IMR-90 (cell line): Measurements from ENCODE around the gene MYH16. TPM values are rescaled to one million over a fixed set of nuclear protein-coding genes. Genes with fewer than 3 reads are reported as not detected.
A peak's percentile ranks its signal among the peaks of the same experiment; 100 is the strongest.

Experiments
- ATAC-seq: fragments of 200-7000 bp; cut with Tn5 transposase; 2 replicates; pipeline ENCODE4 v1.9.1; 2020; ENCODE audit warnings: low read depth, mild to moderate bottlenecking, moderate library complexity
- BruUV-seq: library from RNA; stranded (reverse); fragments of 400-500 nt; replicated peaks from 2 replicates; lab custom pipeline; 2021; lab: Mats Ljungman, UMichigan
- CTCF ChIA-PET: fragments of 300-600 bp; formaldehyde crosslinking; extraction: SDS; loops from one replicate; lab custom pipeline; 2021; ENCODE audit warnings: antibody characterized with exemption; lab: Yijun Ruan, JAX
- POLR2A ChIA-PET: fragments of 300-600 bp; sonication (Branson Sonifier 250); formaldehyde crosslinking; loops from one replicate; lab custom pipeline; 2022; ENCODE audit warnings: antibody characterized with exemption; ENCODE audit not compliant: unreplicated experiment; lab: Charles Lee
- DNase-seq: peaks from one replicate; pipeline ENCODE4 v3.0.0; 2013
- H2AFZ ChIP-seq: replicated peaks from 2 replicates; pipeline ENCODE3; 2013; ENCODE audit warnings: low read length, mild to moderate bottlenecking; ENCODE audit not compliant: poor library complexity
- H2AK5ac ChIP-seq: 2 replicates; pipeline ENCODE4 v1.6.1; 2013; ENCODE audit warnings: low read depth, low read length, inconsistent platforms
- H2AK9ac ChIP-seq: replicated peaks from 2 replicates; pipeline ENCODE3; 2013; ENCODE audit warnings: mild to moderate bottlenecking, low read depth, low read length, moderate library complexity; ENCODE audit not compliant: poor library complexity
- H2BK120ac ChIP-seq: 2 replicates; pipeline ENCODE4 v1.6.1; 2013; ENCODE audit warnings: low read depth, low read length, inconsistent platforms
- H2BK15ac ChIP-seq: 3 replicates; pipeline ENCODE4 v1.6.1; 2013; ENCODE audit warnings: low read depth, low read length, inconsistent platforms
- H2BK20ac ChIP-seq: 2 replicates; pipeline ENCODE4 v1.6.1; 2013; ENCODE audit warnings: low read depth, mild to moderate bottlenecking, inconsistent platforms, low read length, moderate library complexity
- H2BK5ac ChIP-seq: 2 replicates; pipeline ENCODE4 v1.6.1; 2013; ENCODE audit warnings: mild to moderate bottlenecking, low read depth, low read length, inconsistent platforms; ENCODE audit not compliant: poor library complexity, severe bottlenecking
- H3K14ac ChIP-seq: replicated peaks from 2 replicates; pipeline ENCODE4 v1.6.1; 2013; ENCODE audit warnings: low read depth, low read length, inconsistent platforms
- H3K18ac ChIP-seq: 2 replicates; pipeline ENCODE4 v1.6.1; 2013; ENCODE audit warnings: low read depth, low read length, control low read depth
- H3K23ac ChIP-seq: 2 replicates; pipeline ENCODE4 v1.6.1; 2013; ENCODE audit warnings: low read depth, low read length, inconsistent platforms
- H3K27ac ChIP-seq: 2 replicates; pipeline ENCODE4 v1.5.1; 2013; ENCODE audit warnings: mild to moderate bottlenecking, control low read depth, low read length; ENCODE audit not compliant: insufficient read depth
- H3K27me3 ChIP-seq: 2 replicates; pipeline ENCODE4 v1.6.1; 2013; ENCODE audit warnings: low read length; ENCODE audit not compliant: control insufficient read depth, insufficient read depth
- H3K36me3 ChIP-seq: 2 replicates; pipeline ENCODE4 v1.6.1; 2013; ENCODE audit warnings: low read length, mixed read lengths; ENCODE audit not compliant: control insufficient read depth, insufficient read depth
- H3K4ac ChIP-seq: 2 replicates; pipeline ENCODE4 v1.6.1; 2013; ENCODE audit warnings: low read depth, low read length, inconsistent platforms
- H3K4me1 ChIP-seq: 2 replicates; pipeline ENCODE4 v1.6.1; 2013; ENCODE audit warnings: low read length, mixed read lengths; ENCODE audit not compliant: control insufficient read depth, insufficient read depth
- H3K4me2 ChIP-seq: 2 replicates; pipeline ENCODE4 v1.6.1; 2013; ENCODE audit warnings: low read depth, mild to moderate bottlenecking, control low read depth, low read length, moderate library complexity
- H3K4me3 ChIP-seq: 2 replicates; pipeline ENCODE4 v1.5.1; 2013; ENCODE audit warnings: low read depth, mild to moderate bottlenecking, control low read depth, low read length, moderate library complexity; ENCODE audit not compliant: insufficient read depth
- H3K56ac ChIP-seq: 2 replicates; pipeline ENCODE4 v1.6.1; 2013; ENCODE audit warnings: low read length, inconsistent platforms; ENCODE audit not compliant: insufficient read depth; ENCODE audit errors: extremely low read depth
- H3K79me1 ChIP-seq, 2 experiments: 2 replicates each; pipeline ENCODE4 v1.6.1; 2013; ENCODE audit warnings: low read length in 2 of 2, inconsistent platforms in 1 of 2, low read depth in 1 of 2
- H3K9ac ChIP-seq: 2 replicates; pipeline ENCODE4 v1.6.1; 2013; ENCODE audit warnings: low read depth, low read length, control low read depth
- H3K9me1 ChIP-seq: 2 replicates; pipeline ENCODE4 v1.6.1; 2013; ENCODE audit warnings: low read length, inconsistent platforms; ENCODE audit not compliant: insufficient read depth
- H3K9me3 ChIP-seq: 2 replicates; pipeline ENCODE4 v1.6.1; 2013; ENCODE audit warnings: low read length; ENCODE audit not compliant: control insufficient read depth, insufficient read depth
- H4K20me1 ChIP-seq: 2 replicates; pipeline ENCODE4 v1.6.1; 2013; ENCODE audit warnings: low read length, inconsistent platforms; ENCODE audit not compliant: insufficient read depth
- H4K5ac ChIP-seq: 2 replicates; pipeline ENCODE4 v1.6.1; 2013; ENCODE audit warnings: mild to moderate bottlenecking, low read depth, low read length, control low read depth
- H4K8ac ChIP-seq, 2 experiments: 2 replicates each; pipeline ENCODE4 v1.6.1; 2013; ENCODE audit warnings: low read depth in 2 of 2, low read length in 2 of 2, control low read depth in 1 of 2, inconsistent platforms in 1 of 2
- H4K91ac ChIP-seq: 2 replicates; pipeline ENCODE4 v1.6.1; 2013; ENCODE audit warnings: low read depth, low read length, inconsistent platforms; ENCODE audit not compliant: insufficient read depth
- BHLHE40 ChIP-seq: fragments of 150-350 bp; IDR thresholded peaks from 2 replicates; pipeline ENCODE4 v1.6.1; 2016; ENCODE audit warnings: mild to moderate bottlenecking, low read depth, low read length
- CEBPB ChIP-seq: IDR thresholded peaks from 2 replicates; pipeline ENCODE4 v1.6.1; 2012; ENCODE audit warnings: low read depth, low read length, improper control_type of control experiment
- CHD1 ChIP-seq: IDR thresholded peaks from 2 replicates; pipeline ENCODE4 v1.6.1; 2012; ENCODE audit warnings: low read depth, low read length, improper control_type of control experiment
- CTCF ChIP-seq: conservative IDR thresholded peaks from 2 replicates; pipeline ENCODE4 v1.5.1; 2012; ENCODE audit warnings: mild to moderate bottlenecking, low read depth, low read length, improper control_type of control experiment
- ELK1 ChIP-seq: fragments of 150-350 bp; IDR thresholded peaks from 2 replicates; pipeline ENCODE4 v1.6.1; 2016; ENCODE audit warnings: low read depth, mild to moderate bottlenecking, low read length, moderate library complexity, borderline replicate concordance
- FOS ChIP-seq: fragments of 150-350 bp; IDR thresholded peaks from 2 replicates; pipeline ENCODE4 v1.6.1; 2016; ENCODE audit warnings: low read depth, low read length
- MAFK ChIP-seq: IDR thresholded peaks from 2 replicates; pipeline ENCODE4 v1.6.1; 2012; ENCODE audit warnings: low read depth, low read length, improper control_type of control experiment
- MAZ ChIP-seq: IDR thresholded peaks from 2 replicates; pipeline ENCODE4 v1.6.1; 2012; ENCODE audit warnings: low read depth, mild to moderate bottlenecking, low read length, improper control_type of control experiment, moderate library complexity, borderline replicate concordance
- MXI1 ChIP-seq: IDR thresholded peaks from 2 replicates; pipeline ENCODE4 v1.6.1; 2012; ENCODE audit warnings: low read depth, mild to moderate bottlenecking, low read length, moderate library complexity, borderline replicate concordance
- NFE2L2 ChIP-seq: fragments of 150-350 bp; IDR thresholded peaks from 2 replicates; pipeline ENCODE4 v1.6.1; 2016; ENCODE audit warnings: low read depth, mild to moderate bottlenecking, low read length
- POLR2A ChIP-seq: IDR thresholded peaks from 2 replicates; pipeline ENCODE4 v1.6.1; 2012; ENCODE audit warnings: mild to moderate bottlenecking, low read depth, low read length
- RAD21 ChIP-seq: IDR thresholded peaks from 2 replicates; pipeline ENCODE4 v1.6.1; 2012; ENCODE audit warnings: low read length, improper control_type of control experiment
- RCOR1 ChIP-seq: IDR thresholded peaks from 2 replicates; pipeline ENCODE4 v1.6.1; 2012; ENCODE audit warnings: mild to moderate bottlenecking, low read length, improper control_type of control experiment; ENCODE audit not compliant: insufficient replicate concordance
- RFX5 ChIP-seq: IDR thresholded peaks from 2 replicates; pipeline ENCODE4 v1.8.0; 2012; ENCODE audit warnings: low read depth, mild to moderate bottlenecking, low read length, moderate library complexity
- SMC3 ChIP-seq: fragments of 150-350 bp; IDR thresholded peaks from 2 replicates; pipeline ENCODE4 v1.6.1; 2016; ENCODE audit warnings: low read depth, mild to moderate bottlenecking, antibody characterized with exemption, low read length, moderate library complexity
- WGBS, 2 experiments: methylation state at CpG; one replicate each; pipeline versions ENCODE4 v1.1.5 to v1.1.7; 2013; ENCODE audit warnings: missing lambda C conversion rate in 2 of 2; ENCODE audit not compliant: insufficient read length in 1 of 2; ENCODE audit errors: extremely low coverage in 2 of 2; 5-methylcytosine and 5-hydroxymethylcytosine counted together
- dilution Hi-C: fragments of 300-500 bp; cut with HindIII; formaldehyde crosslinking; loops from one replicate; pipeline ENCODE4 v1.14.3; 2018; ENCODE audit warnings: low sequenced_read_pairs; ENCODE audit not compliant: unreplicated experiment
- in situ Hi-C: fragments of 300-500 bp; cut with MboI; formaldehyde crosslinking; loops from 3 replicates; pipeline ENCODE4 v1.14.3; 2019; ENCODE audit warnings: low sequenced_read_pairs, inconsistent platforms, mixed read lengths
- intact Hi-C: fragments of 100-400 bp; cut with micrococcal nuclease; formaldehyde crosslinking; loops from 2 replicates; pipeline ENCODE4 v1.10.0; 2022
- polyA plus RNA-seq, 3 experiments: library from polyadenylated mRNA; depleted of rRNA; stranded (reverse); fragments of >200 nt; gene quantifications; 2 replicates each; pipeline ENCODE4 v1.2.3, GENCODE V29; 2012; ENCODE audit warnings: low replicate concordance in 1 of 3
- total RNA-seq: library from RNA; depleted of rRNA; stranded (reverse); fragments of >200 nt; gene quantifications from 2 replicates; pipeline ENCODE4 v1.2.3, GENCODE V29; 2012

The MYH16 gene
- total and polyA plus RNA-seq, 2 of the 4 experiments (the other 2 are of a cell fraction): 0.09 to 0.18 TPM

- ChIA-PET CTCF (interaction anchor here (0.6 kb wide), 1 partner anchor 230 kb away, joined by 4 read pairs; no protein-coding TSS in a partner anchor), POLR2A (no interaction called here)
- Histone ChIP-seq H3K9me3 (peaks cover 7% of the 10 kb centered on the region), H3K4me2 (no peak overlapping the region), H3K9me1 (peaks cover 2% of the 10 kb centered on the region; the same call in 1 of the 2 replicates), H3K27me3 (no peaks in the 10 kb centered on the region), H3K4me1 (no peaks in the 10 kb centered on the region), H4K20me1 (no peaks in the 10 kb centered on the region), H2AK5ac (no peak overlapping the region), H2BK15ac (no peak overlapping the region), H4K8ac (no peak overlapping the region), H2BK120ac (no peak overlapping the region), H4K91ac (no peak overlapping the region), H3K79me1 (no peaks in the 10 kb centered on the region), H2AK9ac (no peak overlapping the region), H3K27ac (no peak overlapping the region), H3K18ac (no peak overlapping the region), H2AFZ (peak overlapping the region; percentile 63), H3K23ac (no peak overlapping the region), H3K14ac (no peak overlapping the region), H4K5ac (no peak overlapping the region), H2BK20ac (no peak overlapping the region), H2BK5ac (no peak overlapping the region), H3K4me3 (no peak overlapping the region), H3K56ac (no peak overlapping the region), H3K4ac (no peak overlapping the region), H3K9ac (no peak overlapping the region), H3K36me3 (no peaks in the 10 kb centered on the region)
- BruUV-seq: no TSS peak
- dilution Hi-C loops (no loop called here), intact Hi-C loops (no loop called here), in situ Hi-C loops (loop anchor here (5.0 kb wide), 1 partner anchor 263 kb away; no protein-coding TSS in a partner anchor)
- 81% methylated on average over 5 of the region's 16 CpGs; no CpG with 5 or more reads in 1 of the 2 experiments for WGBS, 2 experiments
- no peak for ATAC-seq
- DNase-seq: no peak
- no peak for TF ChIP-seq POLR2A
- TF ChIP-seq RCOR1: no peak
- TF ChIP-seq RAD21: no peak
- TF ChIP-seq MAZ: no peak
- no peak for TF ChIP-seq RFX5
- no peak for TF ChIP-seq MXI1
- no peak for TF ChIP-seq FOS
- no peak for TF ChIP-seq NFE2L2
- TF ChIP-seq SMC3: no peak
- no peak for TF ChIP-seq MAFK
- no peak for TF ChIP-seq CTCF
- TF ChIP-seq BHLHE40: no peak
- no peak for TF ChIP-seq CHD1
- no peak for TF ChIP-seq ELK1
- no peak for TF ChIP-seq CEBPB
Measured at GRCh38 chr7:99305473-99306260, 33.0 kb downstream of the MYH16 start.
